GM21723 (cell line): ENCODE data around the gene TNFSF12.

ENCODE experiments used
- ATAC-seq: cut with Tn5 transposase; IDR thresholded peaks from one replicate; pipeline ENCODE4 v1.9.1; 2021; ENCODE audit warnings: mild to moderate bottlenecking, moderate library complexity; ENCODE audit not compliant: unreplicated experiment

Gene TNFSF12

DNA sequence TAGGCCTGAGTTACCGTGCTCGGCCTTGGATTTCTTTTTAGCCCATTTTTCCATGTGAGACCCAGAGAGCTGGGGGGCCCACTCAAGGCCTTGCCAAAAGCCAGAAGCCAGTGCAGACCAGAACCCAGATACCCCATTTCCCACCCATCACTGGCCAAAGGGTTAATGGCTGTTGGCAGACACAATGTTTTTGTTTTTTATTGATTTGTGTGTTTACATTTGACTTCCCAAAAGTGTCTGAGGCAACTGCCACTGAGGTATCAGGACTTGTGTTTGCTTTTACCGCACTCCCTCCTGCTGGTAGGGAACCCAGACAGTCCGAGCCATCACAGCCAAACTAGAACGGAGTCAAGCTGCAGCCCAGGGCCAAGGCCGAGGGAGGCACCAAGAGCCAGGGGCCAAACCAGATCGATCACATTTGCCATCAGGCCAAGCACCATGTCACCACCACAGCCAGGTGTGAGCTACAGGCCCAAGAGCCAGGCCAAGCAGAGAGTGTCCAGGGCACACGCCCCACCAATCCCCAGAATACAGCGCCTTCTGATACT lies 7.7 kb upstream of the TNFSF12 start:
- no peak for ATAC-seq

GRCh38 chr17:7544911-7545310 lies 3.9 kb upstream of the TNFSF12 start:
- no peak for ATAC-seq

GRCh38 chr17:7549401-7550055 lies 670 bp downstream of the TNFSF12 start:
- ATAC-seq = no peak

- no peak for ATAC-seq
Measured at GRCh38 chr17:7550344-7550743, 1.5 kb downstream of the TNFSF12 start.

- no peak for ATAC-seq
Measured at GRCh38 chr17:7551396-7551795, 2.5 kb downstream of the TNFSF12 start.

DNA sequence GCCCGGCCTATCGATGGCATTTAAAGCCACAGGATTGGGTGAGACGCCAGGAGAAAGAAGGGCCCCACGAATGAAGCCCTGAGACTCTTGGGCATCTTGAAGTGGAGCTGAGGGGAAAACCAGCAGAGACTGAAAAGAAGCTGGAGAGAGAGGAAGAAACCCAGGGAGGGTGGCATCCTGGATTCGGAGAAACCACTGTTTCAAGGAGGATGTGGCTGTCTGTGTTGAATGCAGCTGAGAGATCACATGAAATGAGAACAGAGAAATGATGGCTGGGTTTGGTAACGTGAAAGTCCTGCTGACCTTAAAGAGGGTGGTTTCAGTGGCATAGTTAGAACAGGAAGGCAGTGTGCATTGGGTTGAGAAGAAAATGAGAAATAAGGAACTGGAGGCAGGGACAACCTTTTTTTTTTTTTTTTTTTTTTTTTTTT lies 3.8 kb downstream of the TNFSF12 start:
- peak; percentile 70 for ATAC-seq

DNA sequence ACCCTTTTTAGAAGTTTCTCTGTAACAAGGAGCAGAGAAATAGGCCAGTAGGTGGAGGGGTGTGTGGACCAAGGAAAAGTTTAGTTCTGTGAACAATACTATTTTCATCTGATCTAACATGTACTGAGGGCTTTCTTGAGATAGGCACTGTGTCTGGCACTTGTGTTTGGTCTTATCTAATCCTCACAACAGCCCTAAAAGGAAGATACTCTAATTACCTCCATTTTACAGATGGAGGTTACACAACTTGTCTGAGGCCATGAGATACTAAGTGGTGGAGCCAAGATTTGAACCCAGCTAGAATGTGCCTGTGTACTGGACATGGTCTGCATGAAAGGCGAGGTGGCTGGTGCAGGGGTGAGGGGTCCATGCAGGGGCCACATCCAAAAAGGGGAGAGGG lies 4.5 kb downstream of the TNFSF12 start:
- ATAC-seq = no peak

- no peak for ATAC-seq
Measured at GRCh38 chr17:7555320-7555948, 6.6 kb downstream of the TNFSF12 start.

DNA sequence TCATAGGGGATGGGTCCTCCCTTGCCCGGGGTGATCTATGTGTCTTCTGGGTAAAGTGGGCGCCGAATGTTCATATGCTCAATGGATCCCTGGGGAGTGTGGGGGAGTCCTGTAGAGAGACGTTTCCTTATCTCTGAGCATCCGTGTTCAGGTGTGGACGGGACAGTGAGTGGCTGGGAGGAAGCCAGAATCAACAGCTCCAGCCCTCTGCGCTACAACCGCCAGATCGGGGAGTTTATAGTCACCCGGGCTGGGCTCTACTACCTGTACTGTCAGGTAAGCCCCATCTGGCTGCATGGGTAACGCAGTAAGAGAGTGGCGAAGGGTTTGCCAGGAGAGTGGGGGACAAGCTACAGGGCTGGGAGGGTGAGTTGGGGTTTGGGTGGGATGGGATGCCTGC lies 7.8 kb downstream of the TNFSF12 start:
- no peak for ATAC-seq

DNA sequence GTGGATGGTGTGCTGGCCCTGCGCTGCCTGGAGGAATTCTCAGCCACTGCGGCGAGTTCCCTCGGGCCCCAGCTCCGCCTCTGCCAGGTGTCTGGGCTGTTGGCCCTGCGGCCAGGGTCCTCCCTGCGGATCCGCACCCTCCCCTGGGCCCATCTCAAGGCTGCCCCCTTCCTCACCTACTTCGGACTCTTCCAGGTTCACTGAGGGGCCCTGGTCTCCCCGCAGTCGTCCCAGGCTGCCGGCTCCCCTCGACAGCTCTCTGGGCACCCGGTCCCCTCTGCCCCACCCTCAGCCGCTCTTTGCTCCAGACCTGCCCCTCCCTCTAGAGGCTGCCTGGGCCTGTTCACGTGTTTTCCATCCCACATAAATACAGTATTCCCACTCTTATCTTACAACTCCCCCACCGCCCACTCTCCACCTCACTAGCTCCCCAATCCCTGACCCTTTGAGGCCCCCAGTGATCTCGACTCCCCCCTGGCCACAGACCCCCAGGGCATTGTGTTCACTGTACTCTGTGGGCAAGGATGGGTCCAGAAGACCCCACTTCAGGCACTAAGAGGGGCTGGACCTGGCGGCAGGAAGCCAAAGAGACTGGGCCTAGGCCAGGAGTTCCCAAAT lies 8.4 kb downstream of the TNFSF12 start:
- no peak for ATAC-seq

DNA sequence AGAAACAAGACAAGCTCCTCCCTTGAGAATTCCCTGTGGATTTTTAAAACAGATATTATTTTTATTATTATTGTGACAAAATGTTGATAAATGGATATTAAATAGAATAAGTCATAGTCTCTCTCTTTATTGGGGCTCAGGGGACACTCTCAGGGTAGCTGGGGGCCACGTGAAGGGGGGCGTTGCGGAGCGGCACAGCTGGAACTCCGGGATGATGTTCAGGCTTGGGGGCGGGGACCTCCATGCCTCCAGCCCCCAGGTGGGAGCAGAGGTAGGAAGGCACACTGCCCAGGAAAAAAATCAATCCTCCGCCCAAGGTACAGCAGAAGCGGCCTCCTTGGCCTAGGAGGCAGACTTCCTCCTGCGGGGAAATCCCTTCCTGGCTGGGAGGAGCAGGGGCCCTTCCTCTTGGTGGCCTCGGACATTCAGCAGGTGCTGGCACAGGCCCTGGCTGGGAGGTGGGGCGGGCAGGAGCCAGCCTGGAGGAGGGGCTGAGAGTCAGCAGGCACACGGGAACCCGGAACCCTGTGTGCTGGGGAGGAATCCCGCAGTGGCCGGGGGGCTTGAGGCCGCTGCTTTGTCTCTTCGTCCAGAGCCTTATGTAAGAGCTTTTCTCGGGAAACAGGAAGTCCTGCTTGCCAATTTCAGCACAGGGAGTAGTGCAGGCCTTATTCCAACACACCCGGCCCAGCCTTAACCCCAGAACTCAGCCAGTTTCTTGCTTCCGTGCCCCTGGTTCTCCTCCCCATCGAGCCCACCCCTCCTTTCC lies 9.1 kb downstream of the TNFSF12 start:
- ATAC-seq = no peak

GRCh38 chr17:7558544-7559319 lies 9.9 kb downstream of the TNFSF12 start, which contains the start of gene TNFSF13:
Gene TNFSF13, plus strand, starts transcription at chr17:7558750. Its CDS starts 290 bp downstream, at chr17:7559040.
- no peak for ATAC-seq

DNA sequence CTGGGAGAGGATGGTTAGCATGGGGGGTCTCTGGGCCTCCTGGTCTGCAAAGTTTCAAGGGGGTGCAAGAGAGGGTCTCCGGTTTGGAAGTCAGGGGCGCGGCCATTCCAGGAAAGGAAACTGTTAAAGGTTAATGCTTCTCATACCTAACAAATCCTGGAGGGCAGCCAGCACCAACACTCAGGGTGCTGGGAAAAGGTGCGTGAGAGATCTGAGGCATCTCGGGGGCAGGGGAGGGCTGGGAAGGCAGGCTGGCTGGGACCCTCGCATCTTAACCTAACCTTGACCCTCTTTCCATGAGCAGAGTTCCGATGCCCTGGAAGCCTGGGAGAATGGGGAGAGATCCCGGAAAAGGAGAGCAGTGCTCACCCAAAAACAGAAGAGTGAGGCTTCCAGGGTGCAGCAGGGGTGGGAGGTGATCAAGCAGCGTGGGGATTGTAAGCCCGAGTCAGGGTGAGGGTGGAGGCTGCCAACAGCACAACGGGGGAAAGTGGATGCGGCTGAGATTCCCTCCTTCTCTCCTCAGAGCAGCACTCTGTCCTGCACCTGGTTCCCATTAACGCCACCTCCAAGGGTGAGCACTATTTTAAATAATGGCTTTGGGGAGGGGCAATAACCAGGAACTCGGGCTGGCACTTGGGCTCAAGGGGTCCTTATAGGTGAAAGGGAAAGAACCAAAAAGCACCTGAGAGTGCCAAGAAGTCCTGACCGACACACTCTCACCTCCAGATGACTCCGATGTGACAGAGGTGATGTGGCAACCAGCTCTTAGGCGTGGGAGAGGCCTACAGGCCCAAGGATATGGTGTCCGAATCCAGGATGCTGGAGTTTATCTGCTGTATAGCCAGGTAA lies 10.7 kb downstream of the TNFSF12 start:
- ATAC-seq = no peak

DNA sequence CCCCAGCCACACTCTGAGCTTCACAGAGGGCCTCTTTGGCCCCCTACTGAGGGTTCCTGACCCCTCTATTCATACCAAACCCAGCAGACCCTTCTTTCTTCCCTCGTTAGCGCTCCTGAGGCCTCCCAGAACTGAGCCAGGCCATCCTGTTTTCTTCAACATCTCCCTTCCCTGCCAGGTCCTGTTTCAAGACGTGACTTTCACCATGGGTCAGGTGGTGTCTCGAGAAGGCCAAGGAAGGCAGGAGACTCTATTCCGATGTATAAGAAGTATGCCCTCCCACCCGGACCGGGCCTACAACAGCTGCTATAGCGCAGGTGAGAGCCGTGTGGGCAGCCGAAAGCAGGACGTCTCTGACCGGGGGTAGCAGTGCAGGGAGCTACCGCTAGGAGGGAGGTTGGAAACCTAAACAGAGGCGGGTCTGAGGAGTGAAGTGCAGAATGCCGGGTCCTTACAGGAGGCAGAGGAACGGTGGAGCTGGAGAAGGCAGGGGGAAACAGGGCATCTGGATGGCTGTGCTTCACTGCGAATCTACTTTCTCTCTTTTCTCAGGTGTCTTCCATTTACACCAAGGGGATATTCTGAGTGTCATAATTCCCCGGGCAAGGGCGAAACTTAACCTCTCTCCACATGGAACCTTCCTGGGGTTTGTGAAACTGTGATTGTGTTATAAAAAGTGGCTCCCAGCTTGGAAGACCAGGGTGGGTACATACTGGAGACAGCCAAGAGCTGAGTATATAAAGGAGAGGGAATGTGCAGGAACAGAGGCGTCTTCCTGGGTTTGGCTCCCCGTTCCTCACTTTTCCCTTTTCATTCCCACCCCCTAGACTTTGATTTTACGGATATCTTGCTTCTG lies 11.5 kb downstream of the TNFSF12 start:
- no peak for ATAC-seq

DNA sequence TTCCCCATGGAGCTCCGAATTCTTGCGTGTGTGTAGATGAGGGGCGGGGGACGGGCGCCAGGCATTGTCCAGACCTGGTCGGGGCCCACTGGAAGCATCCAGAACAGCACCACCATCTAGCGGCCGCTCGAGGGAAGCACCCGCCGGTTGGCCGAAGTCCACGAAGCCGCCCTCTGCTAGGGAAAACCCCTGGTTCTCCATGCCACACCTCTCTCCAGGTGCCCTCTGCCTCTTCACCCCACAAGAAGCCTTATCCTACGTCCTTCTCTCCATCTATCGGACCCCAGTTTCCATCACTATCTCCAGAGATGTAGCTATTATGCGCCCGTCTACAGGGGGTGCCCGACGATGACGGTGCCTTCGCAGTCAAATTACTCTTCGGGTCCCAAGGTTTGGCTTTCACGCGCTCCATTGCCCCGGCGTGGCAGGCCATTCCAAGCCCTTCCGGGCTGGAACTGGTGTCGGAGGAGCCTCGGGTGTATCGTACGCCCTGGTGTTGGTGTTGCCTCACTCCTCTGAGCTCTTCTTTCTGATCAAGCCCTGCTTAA lies 12.2 kb downstream of the TNFSF12 start:
- ATAC-seq = peak; percentile 62

DNA sequence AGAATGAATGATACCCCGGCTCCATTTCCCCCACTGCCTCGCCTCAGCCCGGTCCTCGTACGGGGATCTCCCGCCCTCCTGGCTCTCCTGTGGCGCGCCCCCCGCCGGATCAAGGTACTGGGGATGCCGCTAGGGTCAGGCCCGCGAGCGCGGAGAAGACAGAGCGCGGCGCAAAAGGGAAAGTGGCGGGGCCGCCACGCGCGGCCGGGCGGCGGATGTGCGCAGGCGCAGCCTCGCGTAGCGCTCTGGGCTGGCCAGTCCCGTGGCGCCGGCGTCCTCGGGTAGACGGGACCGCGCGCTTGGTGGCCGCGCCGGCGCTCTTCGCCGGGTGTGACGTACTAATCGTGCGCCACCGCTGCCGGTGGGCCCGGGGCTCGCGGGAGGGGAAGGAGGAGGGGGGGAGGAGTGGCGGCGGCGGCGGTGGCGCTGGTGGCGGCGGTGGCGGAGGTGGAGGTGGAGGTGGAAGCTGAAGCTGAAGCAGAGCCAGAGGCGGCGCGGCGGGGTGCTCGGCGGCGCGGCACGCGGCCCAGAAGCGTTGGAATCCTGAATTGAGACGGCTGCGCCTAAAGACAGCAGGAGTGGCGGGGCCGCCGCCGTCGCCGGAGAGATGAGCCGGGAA lies 12.8 kb downstream of the TNFSF12 start, which contains the start of gene SENP3:
SENP3 (plus strand) TSS at position 331 of the 619 bp plus-strand sequence. CDS start 1,158 bp downstream, outside the sequence.
- ATAC-seq = peak; percentile 49

DNA sequence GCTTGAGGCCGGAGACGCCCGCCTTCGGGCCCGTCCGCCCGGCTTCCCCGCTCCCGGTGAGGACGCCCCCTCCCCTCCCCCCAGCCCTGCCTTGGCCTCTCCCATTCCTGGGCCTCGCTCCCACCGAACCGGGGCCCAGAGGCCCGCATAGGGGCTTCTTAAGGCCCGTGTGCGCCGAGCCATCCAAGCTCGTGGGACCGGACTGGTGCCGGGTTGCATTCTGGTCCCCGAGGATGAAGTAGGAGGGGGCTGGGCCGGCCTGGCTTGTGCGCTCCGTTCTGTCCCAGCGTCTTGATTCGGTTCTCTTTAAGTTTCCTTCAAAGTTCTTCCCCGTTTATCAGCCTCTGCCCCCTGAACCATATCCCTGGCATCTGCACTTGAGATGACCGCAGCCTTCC lies 13.3 kb downstream of the TNFSF12 start:
- peak; percentile 12 for ATAC-seq
